ENCODE data around the gene CIAO3.

The CIAO3 gene

DNA sequence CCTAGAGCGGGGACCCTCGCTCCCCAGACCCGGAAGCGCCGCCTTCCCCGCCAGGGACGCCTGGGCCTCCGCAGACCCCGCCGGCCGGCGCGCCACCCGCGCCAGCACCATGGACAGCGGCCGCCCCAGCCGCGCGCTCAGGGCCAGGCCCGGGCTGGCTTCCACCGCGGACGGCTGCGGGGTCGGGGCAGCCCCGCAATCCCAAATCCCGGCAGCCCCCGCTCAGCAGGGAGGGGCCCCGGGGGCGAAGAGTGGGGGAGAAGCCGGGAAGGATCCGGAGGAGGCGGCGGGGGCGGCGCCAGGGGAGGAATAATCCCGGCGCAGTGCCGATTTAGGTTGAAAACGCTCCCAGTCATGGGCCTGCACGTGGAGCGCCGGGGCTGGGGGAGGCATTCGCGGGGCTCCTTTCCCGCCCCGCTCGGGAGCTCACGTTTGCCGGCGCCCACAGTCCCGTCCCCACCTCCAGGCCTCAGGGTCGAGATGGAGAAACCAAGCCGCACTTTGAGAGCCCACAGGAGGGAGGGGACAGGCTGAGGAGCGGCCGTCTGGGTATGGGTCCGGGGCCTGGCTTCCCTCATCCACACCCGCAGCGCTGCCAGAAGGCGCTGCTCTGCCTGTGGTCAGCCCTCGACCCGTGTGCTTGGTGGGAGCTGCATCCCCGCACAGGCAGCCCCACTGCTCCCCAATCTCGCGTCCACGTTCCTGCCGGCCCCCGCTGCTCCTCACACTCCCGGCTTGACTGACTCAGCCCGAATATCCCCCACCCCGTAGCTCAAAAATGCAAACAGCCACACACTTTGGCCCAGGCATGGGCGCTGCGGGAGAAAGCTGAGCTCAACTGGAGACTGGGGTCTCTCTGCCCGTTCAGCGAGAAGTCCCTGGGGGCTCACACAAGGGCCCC lies 39.9 kb downstream of the CIAO3 start:
- Mint-ChIP-seq H3K27me3 (ENCODE audit: low read depth) (peaks cover 86% of the 10 kb centered on the region), H3K9me3 (no peaks in the 10 kb centered on the region), H3K4me1 (no peaks in the 10 kb centered on the region), H3K4me3 (no peak overlapping the region), H3K27ac (no peak overlapping the region), H3K36me3 (ENCODE audit: low read depth) (no peaks in the 10 kb centered on the region)
- TF ChIP-seq, protein P1, sequence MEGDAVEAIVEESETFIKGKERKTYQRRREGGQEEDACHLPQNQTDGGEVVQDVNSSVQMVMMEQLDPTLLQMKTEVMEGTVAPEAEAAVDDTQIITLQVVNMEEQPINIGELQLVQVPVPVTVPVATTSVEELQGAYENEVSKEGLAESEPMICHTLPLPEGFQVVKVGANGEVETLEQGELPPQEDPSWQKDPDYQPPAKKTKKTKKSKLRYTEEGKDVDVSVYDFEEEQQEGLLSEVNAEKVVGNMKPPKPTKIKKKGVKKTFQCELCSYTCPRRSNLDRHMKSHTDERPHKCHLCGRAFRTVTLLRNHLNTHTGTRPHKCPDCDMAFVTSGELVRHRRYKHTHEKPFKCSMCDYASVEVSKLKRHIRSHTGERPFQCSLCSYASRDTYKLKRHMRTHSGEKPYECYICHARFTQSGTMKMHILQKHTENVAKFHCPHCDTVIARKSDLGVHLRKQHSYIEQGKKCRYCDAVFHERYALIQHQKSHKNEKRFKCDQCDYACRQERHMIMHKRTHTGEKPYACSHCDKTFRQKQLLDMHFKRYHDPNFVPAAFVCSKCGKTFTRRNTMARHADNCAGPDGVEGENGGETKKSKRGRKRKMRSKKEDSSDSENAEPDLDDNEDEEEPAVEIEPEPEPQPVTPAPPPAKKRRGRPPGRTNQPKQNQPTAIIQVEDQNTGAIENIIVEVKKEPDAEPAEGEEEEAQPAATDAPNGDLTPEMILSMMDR (IDR thresholded peaks at IDR 0.05; ENCODE audit: unreplicated experiment in 3 of 3), result no peak

DNA sequence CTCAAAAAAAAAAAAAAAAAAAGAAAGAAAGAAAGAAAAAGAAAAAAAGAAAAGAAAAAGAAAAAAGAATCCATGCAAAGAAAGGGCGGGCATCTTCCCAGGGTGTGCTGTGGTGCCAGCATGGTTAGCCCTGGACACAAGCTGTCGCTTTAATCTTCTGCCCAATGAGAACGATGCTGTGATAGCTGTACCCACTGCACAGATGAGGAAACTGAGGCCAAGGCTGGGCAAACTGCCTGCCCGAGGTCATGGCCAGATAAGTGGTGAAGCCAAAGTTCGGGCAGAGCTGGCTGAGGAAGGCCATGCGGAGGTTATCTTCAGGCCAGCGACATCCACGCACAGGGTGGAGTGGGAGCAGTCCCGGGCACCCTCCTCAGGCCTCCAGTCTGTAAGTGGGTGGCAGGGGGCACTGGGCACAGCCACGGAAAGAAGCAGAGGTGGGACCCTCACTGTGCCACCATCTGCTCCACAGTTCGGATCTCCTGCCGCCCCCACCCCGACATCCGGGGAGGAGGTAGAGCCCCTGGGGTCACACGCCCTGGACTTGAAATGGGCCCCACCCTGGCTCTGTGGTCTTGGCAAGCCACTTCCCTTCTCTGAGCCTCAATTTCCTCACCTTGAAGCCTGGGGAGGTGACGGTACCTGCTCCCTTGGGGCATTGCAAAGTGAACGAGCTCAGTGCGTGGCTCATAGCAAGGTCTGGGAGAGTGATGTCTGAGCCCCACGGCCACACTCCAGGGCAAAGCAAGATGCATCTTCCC lies 41.7 kb downstream of the CIAO3 start:
- no peaks in the 10 kb centered on the region for H3K36me3 Mint-ChIP-seq (ENCODE audit: low read depth)
- peaks cover 91% of the 10 kb centered on the region for H3K27me3 Mint-ChIP-seq (ENCODE audit: low read depth)
- H3K27ac Mint-ChIP-seq, result no peak overlapping the region
- H3K4me3 Mint-ChIP-seq, result no peak overlapping the region
- no peaks in the 10 kb centered on the region for H3K4me1 Mint-ChIP-seq
- H3K9me3 Mint-ChIP-seq, result no peaks in the 10 kb centered on the region
- TF ChIP-seq, protein P1 (IDR thresholded peaks at IDR 0.05; ENCODE audit: unreplicated experiment in 3 of 3), result no peak

DNA sequence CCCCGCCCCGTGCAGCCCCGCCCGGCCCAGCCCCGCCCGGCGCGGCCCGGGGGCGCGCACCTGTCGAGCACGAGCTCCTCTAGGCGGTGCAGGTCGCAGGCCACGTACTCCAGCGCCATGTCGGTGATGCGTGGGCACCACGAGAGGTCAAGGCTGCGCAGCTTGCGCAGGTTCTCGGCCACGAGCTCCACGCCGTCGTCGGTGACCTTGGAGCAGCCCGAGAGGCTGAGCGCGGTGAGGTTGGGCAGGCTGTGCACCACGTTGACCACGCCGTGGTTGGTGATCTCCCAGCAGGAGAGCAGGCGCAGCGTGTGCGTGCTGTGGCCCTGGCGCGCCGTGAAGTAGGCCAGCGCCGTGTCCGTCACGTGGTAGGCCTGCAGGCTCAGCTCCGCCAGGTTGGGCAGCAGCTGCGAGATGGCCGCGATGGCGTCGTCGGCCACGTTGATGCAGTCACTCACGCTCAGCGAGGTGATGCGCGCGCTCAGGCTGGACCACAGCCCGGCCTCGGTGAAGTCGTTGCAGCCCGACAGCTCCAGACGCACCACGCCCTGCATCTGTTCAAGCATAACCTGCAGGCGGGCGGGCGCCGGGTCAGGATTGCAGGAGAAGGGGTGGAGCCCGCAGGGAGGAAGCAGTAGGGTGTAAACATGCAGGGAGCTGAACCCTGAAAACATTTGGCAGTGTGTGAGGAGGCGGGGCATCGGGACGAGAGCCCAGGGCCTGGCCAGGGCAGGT lies 45.3 kb downstream of the CIAO3 start:
- H3K27ac Mint-ChIP-seq, result no peak overlapping the region
- peaks cover 5% of the 10 kb centered on the region for H3K4me1 Mint-ChIP-seq
- no peaks in the 10 kb centered on the region for H3K36me3 Mint-ChIP-seq (ENCODE audit: low read depth)
- H3K9me3 Mint-ChIP-seq, result no peaks in the 10 kb centered on the region
- H3K4me3 Mint-ChIP-seq, result peak overlapping the region in 1 of 3 experiments; percentile 23
- peaks cover 90% of the 10 kb centered on the region for H3K27me3 Mint-ChIP-seq (ENCODE audit: low read depth)
- TF ChIP-seq, protein P1 (IDR thresholded peaks at IDR 0.05; ENCODE audit: unreplicated experiment in 3 of 3), result no peak

DNA sequence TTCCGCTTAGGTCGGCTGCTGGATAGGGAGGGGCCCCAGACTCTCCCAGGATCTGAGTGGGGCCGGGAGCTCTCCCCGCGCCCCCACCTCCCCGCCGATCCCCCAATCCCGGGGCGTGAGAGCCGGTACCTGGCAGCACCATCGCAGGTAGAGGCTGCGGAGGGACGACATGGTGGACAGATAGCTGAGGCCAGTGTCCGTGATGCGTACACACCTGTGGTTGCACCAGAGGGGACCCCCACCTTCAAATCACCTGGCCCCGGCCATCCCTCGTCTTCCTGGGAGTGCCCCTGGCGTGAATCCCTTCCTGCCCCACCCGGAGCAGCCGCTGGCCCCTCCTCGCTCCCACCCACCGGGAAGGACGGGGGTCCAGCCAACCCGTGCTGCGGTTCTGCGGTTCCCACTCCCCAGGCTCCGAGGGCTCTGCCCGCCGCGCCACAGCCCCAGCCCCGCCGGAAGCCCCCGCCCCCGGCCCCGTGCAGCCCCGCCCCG lies 45.9 kb downstream of the CIAO3 start:
- TF ChIP-seq, protein P1 (IDR thresholded peaks at IDR 0.05; ENCODE audit: unreplicated experiment in 3 of 3), result no peak
- Mint-ChIP-seq H3K9me3 (no peaks in the 10 kb centered on the region), H3K4me1 (peaks cover 10% of the 10 kb centered on the region), H3K4me3 (no peak overlapping the region), H3K36me3 (ENCODE audit: low read depth) (no peaks in the 10 kb centered on the region), H3K27ac (no peak overlapping the region), H3K27me3 (ENCODE audit: low read depth) (peaks cover 90% of the 10 kb centered on the region)

DNA sequence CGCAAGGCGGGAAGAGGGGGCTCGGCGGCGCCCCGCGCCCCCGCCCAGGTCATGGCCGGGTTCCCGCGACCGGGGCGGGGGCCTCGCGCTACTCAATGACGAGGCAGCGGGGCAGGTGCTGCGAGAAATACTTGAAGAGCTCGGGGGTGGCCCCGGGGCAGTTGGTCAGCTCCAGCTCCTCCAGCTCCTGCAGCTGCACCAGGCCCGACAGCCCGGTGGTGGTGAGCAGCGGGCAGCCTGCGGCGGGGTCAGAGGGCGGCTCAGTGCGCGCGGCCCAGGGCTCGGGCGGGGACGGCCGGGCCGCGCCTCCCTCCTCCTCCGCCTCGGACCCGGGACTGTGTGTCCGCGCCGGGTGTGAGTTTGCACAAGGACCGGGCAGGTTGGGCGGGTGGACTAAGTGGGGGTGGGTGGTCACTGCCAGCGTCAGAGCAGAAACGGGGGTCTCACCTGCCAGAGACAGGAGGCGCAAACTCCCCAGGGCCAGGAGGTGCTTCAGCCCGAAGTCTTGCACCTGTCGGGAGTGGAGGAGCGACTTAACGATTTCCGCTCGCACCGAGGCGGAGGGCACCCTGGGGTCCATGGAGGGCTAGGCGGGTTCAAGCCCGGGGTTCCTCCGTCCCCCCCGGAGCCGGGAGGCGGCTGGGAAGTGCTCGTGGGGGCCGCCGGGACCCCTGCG lies 46.5 kb downstream of the CIAO3 start:
- Mint-ChIP-seq H3K36me3 (ENCODE audit: low read depth) (no peaks in the 10 kb centered on the region), H3K27me3 (ENCODE audit: low read depth) (peaks cover 85% of the 10 kb centered on the region), H3K9me3 (no peaks in the 10 kb centered on the region), H3K27ac (no peak overlapping the region), H3K4me1 (peaks cover 10% of the 10 kb centered on the region), H3K4me3 (no peak overlapping the region)
- TF ChIP-seq, protein P1 (IDR thresholded peaks at IDR 0.05; ENCODE audit: unreplicated experiment in 3 of 3), result no peak

Data from nephron (organoid).